ENCODE results near the gene PCDHGA7.

GRCh38 chr5:141392429-141393198 lies 10.1 kb downstream of the PCDHGA7 start, which contains the start of gene PCDHGA8:
- peak; percentile 13; the same call in 1 of the 2 replicates for TF ChIP-seq CTCF (IDR thresholded peaks at IDR 0.05)
- no peak for TF ChIP-seq USF2 (IDR thresholded peaks at IDR 0.05; ENCODE audit: borderline replicate concordance, low read depth, low read length)
- no peak for TF ChIP-seq YY1 (IDR thresholded peaks at IDR 0.05; ENCODE audit: low read depth)
- TF ChIP-seq FOXJ3 (CRISPR knock-in tag; IDR thresholded peaks at IDR 0.05) = no peak
- TF ChIP-seq SMC3 (IDR thresholded peaks at IDR 0.05; ENCODE audit: low read depth, low read length) = no peak

All from SK-N-SH (cell line).